H1 (cell line): ENCODE results near the gene DEXI. TPM values are rescaled to one million over a fixed set of nuclear protein-coding genes. Genes with fewer than 3 reads are reported as not detected.

ENCODE experiments used
- CTCF ChIA-PET: fragments of 300-600 bp; sonication (Branson Sonifier 250); formaldehyde crosslinking; loops from one replicate; lab custom pipeline; 2021; ENCODE audit not compliant: partially characterized antibody; lab: Charles Lee
- POLR2A ChIA-PET: fragments of 300-600 bp; sonication (Branson Sonifier 250); formaldehyde crosslinking; loops from one replicate; lab custom pipeline; 2021; ENCODE audit warnings: inconsistent platforms; ENCODE audit not compliant: partially characterized antibody; lab: Charles Lee
- DNase-seq, 2 experiments: peaks; one replicate each; pipeline versions ENCODE4 v3.0.0 to v3.0.0-alpha.2; 2010 to 2022; ENCODE audit warnings: low spot score in 2 of 2, low read depth in 1 of 2, mixed read lengths in 1 of 2
- FAIRE-seq: peaks from 2 replicates; lab custom pipeline; 2011; peaks lifted over from hg19 to GRCh38; lab: Jason Lieb, UNC
- H2AFZ ChIP-seq: 2 replicates; pipeline ENCODE4 v1.8.1; 2012; ENCODE audit warnings: low read length, inconsistent platforms
- H2AK5ac ChIP-seq: 2 replicates; pipeline ENCODE4 v1.6.1; 2013; ENCODE audit warnings: low read depth, low read length
- H2BK120ac ChIP-seq: replicated peaks from 2 replicates; pipeline ENCODE3; 2013; ENCODE audit warnings: low read depth, low read length, inconsistent platforms
- H2BK12ac ChIP-seq: 2 replicates; pipeline ENCODE4 v1.6.1; 2013; ENCODE audit warnings: low read depth, low read length
- H2BK15ac ChIP-seq: 2 replicates; pipeline ENCODE4 v1.6.1; 2013; ENCODE audit warnings: low read length
- H2BK20ac ChIP-seq: 2 replicates; pipeline ENCODE4 v1.6.1; 2013; ENCODE audit warnings: low read length
- H2BK5ac ChIP-seq: 2 replicates; pipeline ENCODE4 v1.6.1; 2013; ENCODE audit warnings: low read depth, low read length
- H3K14ac ChIP-seq: 2 replicates; pipeline ENCODE4 v1.6.1; 2013; ENCODE audit warnings: inconsistent platforms; ENCODE audit not compliant: insufficient read length
- H3K18ac ChIP-seq: 2 replicates; pipeline ENCODE4 v1.6.1; 2013; ENCODE audit warnings: low read length; ENCODE audit errors: extremely low read depth
- H3K23ac ChIP-seq: 2 replicates; pipeline ENCODE4 v1.6.1; 2013; ENCODE audit warnings: inconsistent platforms; ENCODE audit not compliant: insufficient read length
- H3K23me2 ChIP-seq: 2 replicates; pipeline ENCODE4 v1.6.1; 2013; ENCODE audit warnings: low read depth, low read length
- H3K27ac ChIP-seq: 2 replicates; pipeline ENCODE4 v1.6.1; 2011; ENCODE audit warnings: low read depth, low read length, inconsistent platforms
- H3K27me3 ChIP-seq, 4 experiments: replicated peaks in 1 of 4; 1 replicate in 1 of 4; 2 replicates in 3 of 4; pipeline versions ENCODE4 v1.6.1 to v1.8.1; 2011 to 2013; ENCODE audit warnings: low read length in 3 of 4, mild to moderate bottlenecking in 3 of 4, inconsistent platforms in 2 of 4, mixed read lengths in 2 of 4, moderate library complexity in 1 of 4; ENCODE audit not compliant: control insufficient read depth in 3 of 4, insufficient read depth in 3 of 4; ENCODE audit errors: extremely low read depth in 1 of 4
- H3K36me3 ChIP-seq, 4 experiments: 2 replicates each; pipeline versions ENCODE4 v1.6.1 to v1.8.1; 2011 to 2013; ENCODE audit warnings: mild to moderate bottlenecking in 4 of 4, low read length in 3 of 4, moderate library complexity in 2 of 4, control low read depth in 1 of 4, inconsistent platforms in 1 of 4; ENCODE audit not compliant: insufficient read depth in 4 of 4, control insufficient read depth in 2 of 4
- H3K4ac ChIP-seq: replicated peaks from 2 replicates; pipeline ENCODE3; 2013; ENCODE audit warnings: low read length, low read depth, mixed read lengths, inconsistent platforms; ENCODE audit not compliant: insufficient read length
- H3K4me1 ChIP-seq, 4 experiments: replicated peaks in 1 of 4; 1 replicate in 1 of 4; 2 replicates in 3 of 4; pipeline versions ENCODE4 v1.6.1 to v1.8.1; 2011 to 2013; ENCODE audit warnings: low read length in 3 of 4, inconsistent platforms in 2 of 4, mixed read lengths in 1 of 4; ENCODE audit not compliant: insufficient read depth in 4 of 4, control insufficient read depth in 3 of 4
- H3K4me2 ChIP-seq, 2 experiments: 2 replicates each; pipeline versions ENCODE4 v1.6.1 to v1.8.1; 2011 to 2013; ENCODE audit warnings: low read depth in 2 of 2, low read length in 2 of 2, control low read depth in 1 of 2, inconsistent platforms in 1 of 2, mild to moderate bottlenecking in 1 of 2; ENCODE audit not compliant: insufficient read depth in 1 of 2
- H3K4me3 ChIP-seq, 4 experiments: fragments of 200-600, 300-600 bp in 1 of 4; sonication (generic), shearing (Covaris generic), sonication (Bioruptor Twin) in 1 of 4; 2 replicates each; pipeline versions ENCODE4 v1.5.1 to v1.8.1; 2011 to 2016; ENCODE audit warnings: low read length in 4 of 4, low read depth in 3 of 4, control low read depth in 2 of 4, inconsistent platforms in 2 of 4, mild to moderate bottlenecking in 2 of 4, mixed read lengths in 1 of 4, moderate library complexity in 1 of 4; ENCODE audit not compliant: insufficient read depth in 2 of 4; ENCODE audit errors: extremely low read depth in 1 of 4
- H3K56ac ChIP-seq: replicated peaks from 2 replicates; pipeline ENCODE3; 2013; ENCODE audit warnings: low read depth, mild to moderate bottlenecking, mixed read lengths, low read length, inconsistent platforms; ENCODE audit not compliant: insufficient read length
- H3K79me1 ChIP-seq: 2 replicates; pipeline ENCODE4 v1.6.1; 2013; ENCODE audit warnings: low read depth, low read length, control low read depth
- H3K79me2 ChIP-seq, 2 experiments: 2 replicates each; pipeline versions ENCODE4 v1.6.1 to v1.8.1; 2012 to 2013; ENCODE audit warnings: low read length in 2 of 2, mild to moderate bottlenecking in 2 of 2, inconsistent platforms in 1 of 2; ENCODE audit not compliant: insufficient read depth in 2 of 2, control insufficient read depth in 1 of 2
- H3K9ac ChIP-seq, 4 experiments: replicated peaks in 1 of 4; 1 replicate in 1 of 4; 2 replicates in 3 of 4; pipeline versions ENCODE4 v1.6.1 to v1.8.1; 2011 to 2013; ENCODE audit warnings: low read depth in 3 of 4, low read length in 3 of 4, control low read depth in 2 of 4, mild to moderate bottlenecking in 2 of 4, moderate library complexity in 2 of 4, inconsistent platforms in 1 of 4; ENCODE audit errors: extremely low read depth in 1 of 4
- H3K9me3 ChIP-seq, 2 experiments: 2 replicates each; pipeline versions ENCODE4 v1.6.1 to v1.8.1; 2012 to 2013; ENCODE audit warnings: mild to moderate bottlenecking in 2 of 2, moderate library complexity in 2 of 2, control low read depth in 1 of 2, inconsistent platforms in 1 of 2, low read depth in 1 of 2, low read length in 1 of 2, mixed read lengths in 1 of 2; ENCODE audit not compliant: insufficient read depth in 2 of 2
- H4K20me1 ChIP-seq, 2 experiments: replicated peaks in 1 of 2; 2 replicates each; pipeline versions ENCODE3 to v1.8.1; 2011 to 2013; ENCODE audit warnings: inconsistent platforms in 2 of 2, low read length in 2 of 2, mild to moderate bottlenecking in 1 of 2; ENCODE audit not compliant: insufficient read depth in 2 of 2, control insufficient read depth in 1 of 2
- H4K5ac ChIP-seq: 2 replicates; pipeline ENCODE4 v1.6.1; 2013; ENCODE audit warnings: low read length, low read depth, mixed read lengths, inconsistent platforms; ENCODE audit not compliant: insufficient read length
- H4K8ac ChIP-seq: 2 replicates; pipeline ENCODE4 v1.8.0; 2013; ENCODE audit warnings: mild to moderate bottlenecking, moderate library complexity, low read length, inconsistent platforms; ENCODE audit not compliant: insufficient read depth; ENCODE audit errors: extremely low read depth
- H4K91ac ChIP-seq: replicated peaks from 2 replicates; pipeline ENCODE3; 2013; ENCODE audit warnings: low read length, mixed read lengths, inconsistent platforms; ENCODE audit not compliant: insufficient read length
- TAF7 ChIP-seq: optimal IDR thresholded peaks from 2 replicates; pipeline ENCODE3; 2011; ENCODE audit warnings: low read depth, mild to moderate bottlenecking, inconsistent platforms, low read length, moderate library complexity, borderline replicate concordance
- WGBS, 2 experiments: shearing (Covaris generic) in 1 of 2; methylation state at CpG; one replicate each; pipeline versions ENCODE4 v1.1.6 to v1.1.7; 2013 to 2015; ENCODE audit warnings: low lambda C conversion rate in 2 of 2, mixed read lengths in 2 of 2, inconsistent platforms in 1 of 2, low coverage in 1 of 2, missing lambda C conversion rate in 1 of 2; ENCODE audit not compliant: insufficient replicate concordance in 2 of 2, insufficient coverage in 1 of 2, insufficient read length in 1 of 2; ENCODE audit errors: extremely low coverage in 1 of 2, missing lambda C conversion rate in 1 of 2; 5-methylcytosine and 5-hydroxymethylcytosine counted together
- polyA plus RNA-seq, 7 experiments: library from polyadenylated mRNA; depleted of rRNA in 3 of 7; stranded (reverse) in 5 of 7; unstranded in 2 of 7; fragments of >200 nt in 5 of 7; fragments of 200-250 nt in 2 of 7; gene quantifications; 1 replicate in 5 of 7; 2 replicates in 1 of 7; 4 replicates in 1 of 7; pipeline versions ENCODE4 v1.2.1 to v1.2.3, GENCODE V29; 2011 to 2013; ENCODE audit warnings: missing spikeins in 2 of 7, mixed read lengths in 2 of 7
- total RNA-seq: library from RNA; stranded (reverse); fragmentation: NEBNext Ultra II Directional; extraction: Animal tissue kit (Norgen Biotek cat#: 25700); gene quantifications from 2 replicates; pipeline ENCODE4 v1.2.1, GENCODE V29; 2021
- TF ChIP-seq, protein P1 (sequence below), 3 experiments: IDR thresholded peaks; 1 replicate in 2 of 3; 2 replicates in 1 of 3; pipeline versions ENCODE4 v1.5.1 to v1.6.1; 2011; ENCODE audit warnings: low read length in 3 of 3, mild to moderate bottlenecking in 3 of 3, inconsistent platforms in 2 of 3, low read depth in 1 of 3, moderate library complexity in 1 of 3; ENCODE audit not compliant: insufficient read depth in 1 of 3; ENCODE audit errors: control extremely low read depth in 1 of 3

The DEXI gene
- total and polyA plus RNA-seq, 2 of the 8 experiments (the other 6 are each of a cell fraction or from before 2014, with no cell fraction given): 39.5 to 47.3 TPM

DNA sequence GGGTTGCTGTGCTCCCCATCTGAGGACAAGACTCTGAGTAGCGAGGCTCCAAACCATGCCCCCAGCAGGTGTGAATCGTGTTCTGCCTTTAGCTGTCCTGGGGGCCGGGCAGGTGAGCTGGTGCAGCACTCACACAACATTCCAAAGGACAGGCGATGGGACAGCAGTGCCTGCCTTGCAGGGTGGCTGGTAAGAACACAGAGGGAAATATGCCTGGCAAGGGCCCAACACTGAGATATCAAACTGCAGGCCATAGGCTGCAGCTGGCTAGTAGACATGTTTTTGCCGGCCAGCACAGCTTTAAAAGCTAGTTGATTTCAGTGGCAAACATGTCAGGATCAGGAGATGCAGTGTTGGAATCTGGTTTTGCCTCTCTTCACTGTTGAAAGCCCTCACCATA, 25.7 kb upstream of the DEXI start:
- TF ChIP-seq, protein P1, sequence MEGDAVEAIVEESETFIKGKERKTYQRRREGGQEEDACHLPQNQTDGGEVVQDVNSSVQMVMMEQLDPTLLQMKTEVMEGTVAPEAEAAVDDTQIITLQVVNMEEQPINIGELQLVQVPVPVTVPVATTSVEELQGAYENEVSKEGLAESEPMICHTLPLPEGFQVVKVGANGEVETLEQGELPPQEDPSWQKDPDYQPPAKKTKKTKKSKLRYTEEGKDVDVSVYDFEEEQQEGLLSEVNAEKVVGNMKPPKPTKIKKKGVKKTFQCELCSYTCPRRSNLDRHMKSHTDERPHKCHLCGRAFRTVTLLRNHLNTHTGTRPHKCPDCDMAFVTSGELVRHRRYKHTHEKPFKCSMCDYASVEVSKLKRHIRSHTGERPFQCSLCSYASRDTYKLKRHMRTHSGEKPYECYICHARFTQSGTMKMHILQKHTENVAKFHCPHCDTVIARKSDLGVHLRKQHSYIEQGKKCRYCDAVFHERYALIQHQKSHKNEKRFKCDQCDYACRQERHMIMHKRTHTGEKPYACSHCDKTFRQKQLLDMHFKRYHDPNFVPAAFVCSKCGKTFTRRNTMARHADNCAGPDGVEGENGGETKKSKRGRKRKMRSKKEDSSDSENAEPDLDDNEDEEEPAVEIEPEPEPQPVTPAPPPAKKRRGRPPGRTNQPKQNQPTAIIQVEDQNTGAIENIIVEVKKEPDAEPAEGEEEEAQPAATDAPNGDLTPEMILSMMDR (IDR thresholded peaks at IDR 0.05; ENCODE audit: control extremely low read depth in 1 of 3, insufficient read depth in 1 of 3, low read depth in 1 of 3, low read length in 3 of 3): no peak
- TF ChIP-seq TAF7: no peak
- H3K4me3 ChIP-seq: no peak overlapping the region
- H3K56ac ChIP-seq: no peak overlapping the region
- H2BK120ac ChIP-seq: no peak overlapping the region
- ChIA-PET POLR2A (no interaction called here), CTCF (interaction anchor here (1.0 to 8.2 kb wide), 9 partner anchors 12 to 436 kb away, joined by 3 to 117 read pairs (median 4); no protein-coding TSS in a partner anchor)
- H3K4me2 ChIP-seq: no peak overlapping the region
- DNase-seq: no peak
- no peaks in the 10 kb centered on the region for H3K79me1 ChIP-seq
- H3K23me2 ChIP-seq: no peaks in the 10 kb centered on the region
- no peak overlapping the region for H2AFZ ChIP-seq
- H2BK5ac ChIP-seq: no peak overlapping the region
- H2BK20ac ChIP-seq: no peak overlapping the region
- peaks cover 0 to 6% (median 2%) of the 10 kb centered on the region in 4 experiments; a peak in 5 of 7 replicates for H3K4me1 ChIP-seq
- WGBS, 2 experiments: 80% methylated on average over 5 of the region's 5 CpGs; no CpG with 5 or more reads in 1 of the 2 experiments
- H3K79me2 ChIP-seq: no peaks in the 10 kb centered on the region
- no peak overlapping the region for H2BK15ac ChIP-seq
- H3K27ac ChIP-seq: no peak overlapping the region
- no peak for FAIRE-seq
- no peak overlapping the region for H4K5ac ChIP-seq
- H3K14ac ChIP-seq: no peak overlapping the region
- H3K9me3 ChIP-seq: no peaks in the 10 kb centered on the region
- no peak overlapping the region for H2BK12ac ChIP-seq
- no peak overlapping the region for H3K18ac ChIP-seq
- no peak overlapping the region for H3K4ac ChIP-seq
- H4K20me1 ChIP-seq: peaks cover 0 to 3% of the 10 kb centered on the region in 2 experiments
- no peaks in the 10 kb centered on the region for H3K27me3 ChIP-seq
- peaks cover 0 to 3% (median 1%) of the 10 kb centered on the region in 4 experiments; a peak in 3 of 8 replicates for H3K36me3 ChIP-seq
- H4K91ac ChIP-seq: no peak overlapping the region
- H3K9ac ChIP-seq: no peak overlapping the region
- H4K8ac ChIP-seq: no peak overlapping the region
- H3K23ac ChIP-seq: no peak overlapping the region
- no peak overlapping the region for H2AK5ac ChIP-seq
